Activated naive CD4-positive, alpha-beta T cell treated with Interleukin-2 at 50 U/mL for 16 hours (primary cell): ENCODE results near the gene OR52E4.

Experiments used
- DNase-seq: peaks from one replicate; pipeline ENCODE4 v3.0.0-alpha.2; 2020

Gene OR52E4

GRCh38 chr11:5880329-5880728 lies at the start of gene OR52E4:
TSS of gene OR52E4 (plus strand) at chr11:5880629. CDS start at chr11:5884293, 3,664 bp downstream.
- DNase-seq: no peak

GRCh38 chr11:5831196-5831829 lies 49.1 kb upstream of the OR52E4 start:
- no peak for DNase-seq

GRCh38 chr11:5833446-5833845 lies 47.0 kb upstream of the OR52E4 start:
- no peak for DNase-seq

GRCh38 chr11:5837695-5838094 lies 42.7 kb upstream of the OR52E4 start:
- DNase-seq: no peak

- no peak for DNase-seq
Observed at GRCh38 chr11:5841797-5842196, 38.6 kb upstream of the OR52E4 start, which contains the start of gene OR52E6. TSS of gene OR52E6 (minus strand) at chr11:5841897. CDS start at chr11:5841897, 0 bp downstream.

- no peak for DNase-seq
Observed at GRCh38 chr11:5846701-5847100, 33.7 kb upstream of the OR52E4 start.

GRCh38 chr11:5847711-5848110 lies 32.7 kb upstream of the OR52E4 start:
- no peak for DNase-seq

- DNase-seq: no peak
Observed at GRCh38 chr11:5851002-5851401, 29.4 kb upstream of the OR52E4 start.

- DNase-seq: no peak
Observed at GRCh38 chr11:5857590-5857989, 22.8 kb upstream of the OR52E4 start, which contains the start of gene OR52E8. TSS of gene OR52E8 (minus strand) at chr11:5857690. CDS start at chr11:5857690, 0 bp downstream.

- no peak for DNase-seq
Observed at GRCh38 chr11:5865826-5866225, 14.6 kb upstream of the OR52E4 start.

GRCh38 chr11:5878564-5878963 lies 1.9 kb upstream of the OR52E4 start:
- no peak for DNase-seq

GRCh38 chr11:5881756-5882155 lies 1.3 kb downstream of the OR52E4 start:
- DNase-seq: no peak

- DNase-seq: no peak
Observed at GRCh38 chr11:5887172-5887571, 6.7 kb downstream of the OR52E4 start.

- DNase-seq: no peak
Observed at GRCh38 chr11:5887661-5888060, 7.2 kb downstream of the OR52E4 start.

- DNase-seq: no peak
Observed at GRCh38 chr11:5891216-5891800, 10.9 kb downstream of the OR52E4 start.

- no peak for DNase-seq
Observed at GRCh38 chr11:5892908-5893307, 12.5 kb downstream of the OR52E4 start, which contains the start of gene OR52E5. TSS of gene OR52E5 (plus strand) at chr11:5893208. CDS start at chr11:5900777, 7,569 bp downstream.

GRCh38 chr11:5899534-5899933 lies 19.1 kb downstream of the OR52E4 start:
- DNase-seq: no peak

GRCh38 chr11:5910540-5910939 lies 30.1 kb downstream of the OR52E4 start:
- DNase-seq: no peak

GRCh38 chr11:5922749-5923426 lies 42.5 kb downstream of the OR52E4 start:
- DNase-seq: peak; percentile 11

- DNase-seq: no peak
Observed at GRCh38 chr11:5923427-5923776, 43.0 kb downstream of the OR52E4 start.

GRCh38 chr11:5923794-5924193 lies 43.4 kb downstream of the OR52E4 start:
- no peak for DNase-seq

GRCh38 chr11:5928271-5928670 lies 47.8 kb downstream of the OR52E4 start:
- DNase-seq: no peak

- DNase-seq: no peak
Observed at GRCh38 chr11:5928811-5929210, 48.4 kb downstream of the OR52E4 start.
